ENCODE measurements around the gene DLGAP1. TPM values are rescaled to one million over a fixed set of nuclear protein-coding genes. Genes with fewer than 3 reads are reported as not detected.

Gene DLGAP1
- total RNA-seq, 1 experiment from 2014 or later, result not detected

- Mint-ChIP-seq H3K9me3 (ENCODE audit: unreplicated experiment) (peaks cover 7% of the 10 kb centered on the region), H3K27ac (ENCODE audit: low read depth, unreplicated experiment) (no peak overlapping the region), H3K4me1 (ENCODE audit: insufficient read depth, unreplicated experiment) (no peaks in the 10 kb centered on the region), H3K36me3 (ENCODE audit: insufficient read depth, unreplicated experiment) (no peaks in the 10 kb centered on the region), H3K27me3 (ENCODE audit: insufficient read depth, unreplicated experiment) (no peaks in the 10 kb centered on the region), H3K4me3 (ENCODE audit: unreplicated experiment) (no peak overlapping the region)
- DNase-seq (ENCODE audit: unreplicated experiment), result no peak
- POLR2A ChIA-PET, result interaction anchor here (0.7 kb wide), 1 partner anchor 395 kb away, joined by 3 read pairs; no protein-coding TSS in a partner anchor
- intact Hi-C loops (cut with micrococcal nuclease), result no loop called here
- CTCF ChIA-PET, result interaction anchor here (1.0 kb wide), 1 partner anchor 338 kb away, joined by 3 read pairs; no protein-coding TSS in a partner anchor
- no TSS peak for BruUV-seq (replicated peaks)
- TF ChIP-seq, protein P1, sequence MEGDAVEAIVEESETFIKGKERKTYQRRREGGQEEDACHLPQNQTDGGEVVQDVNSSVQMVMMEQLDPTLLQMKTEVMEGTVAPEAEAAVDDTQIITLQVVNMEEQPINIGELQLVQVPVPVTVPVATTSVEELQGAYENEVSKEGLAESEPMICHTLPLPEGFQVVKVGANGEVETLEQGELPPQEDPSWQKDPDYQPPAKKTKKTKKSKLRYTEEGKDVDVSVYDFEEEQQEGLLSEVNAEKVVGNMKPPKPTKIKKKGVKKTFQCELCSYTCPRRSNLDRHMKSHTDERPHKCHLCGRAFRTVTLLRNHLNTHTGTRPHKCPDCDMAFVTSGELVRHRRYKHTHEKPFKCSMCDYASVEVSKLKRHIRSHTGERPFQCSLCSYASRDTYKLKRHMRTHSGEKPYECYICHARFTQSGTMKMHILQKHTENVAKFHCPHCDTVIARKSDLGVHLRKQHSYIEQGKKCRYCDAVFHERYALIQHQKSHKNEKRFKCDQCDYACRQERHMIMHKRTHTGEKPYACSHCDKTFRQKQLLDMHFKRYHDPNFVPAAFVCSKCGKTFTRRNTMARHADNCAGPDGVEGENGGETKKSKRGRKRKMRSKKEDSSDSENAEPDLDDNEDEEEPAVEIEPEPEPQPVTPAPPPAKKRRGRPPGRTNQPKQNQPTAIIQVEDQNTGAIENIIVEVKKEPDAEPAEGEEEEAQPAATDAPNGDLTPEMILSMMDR (IDR thresholded peaks at IDR 0.05; ENCODE audit: unreplicated experiment), result no peak
These were observed 10.8 kb downstream of the DLGAP1 start for GRCh38 chr18:4444306-4444705.

GRCh38 chr18:4441098-4441497 lies 14.0 kb downstream of the DLGAP1 start:
- no peak overlapping the region for H3K27ac Mint-ChIP-seq (ENCODE audit: low read depth, unreplicated experiment)
- POLR2A ChIA-PET, result interaction anchor here (0.6 to 0.8 kb wide), 2 partner anchors 29 to 135 kb away, joined by 3 read pairs; no protein-coding TSS in a partner anchor
- DNase-seq (ENCODE audit: unreplicated experiment), result no peak
- no peaks in the 10 kb centered on the region for H3K27me3 Mint-ChIP-seq (ENCODE audit: insufficient read depth, unreplicated experiment)
- no peak overlapping the region for H3K4me3 Mint-ChIP-seq (ENCODE audit: unreplicated experiment)
- H3K9me3 Mint-ChIP-seq (ENCODE audit: unreplicated experiment), result no peaks in the 10 kb centered on the region
- no peaks in the 10 kb centered on the region for H3K36me3 Mint-ChIP-seq (ENCODE audit: insufficient read depth, unreplicated experiment)
- TF ChIP-seq, protein P1 (IDR thresholded peaks at IDR 0.05; ENCODE audit: unreplicated experiment), result no peak
- intact Hi-C loops (cut with micrococcal nuclease), result no loop called here
- no TSS peak for BruUV-seq (replicated peaks)
- no peaks in the 10 kb centered on the region for H3K4me1 Mint-ChIP-seq (ENCODE audit: insufficient read depth, unreplicated experiment)
- CTCF ChIA-PET, result no interaction called here

GRCh38 chr18:4438938-4439337 lies 16.2 kb downstream of the DLGAP1 start:
- intact Hi-C loops (cut with micrococcal nuclease), result no loop called here
- Mint-ChIP-seq H3K27ac (ENCODE audit: low read depth, unreplicated experiment) (no peak overlapping the region), H3K27me3 (ENCODE audit: insufficient read depth, unreplicated experiment) (no peaks in the 10 kb centered on the region), H3K4me1 (ENCODE audit: insufficient read depth, unreplicated experiment) (no peaks in the 10 kb centered on the region), H3K36me3 (ENCODE audit: insufficient read depth, unreplicated experiment) (no peaks in the 10 kb centered on the region), H3K4me3 (ENCODE audit: unreplicated experiment) (no peak overlapping the region), H3K9me3 (ENCODE audit: unreplicated experiment) (no peaks in the 10 kb centered on the region)
- ChIA-PET CTCF (no interaction called here), POLR2A (no interaction called here)
- DNase-seq (ENCODE audit: unreplicated experiment), result no peak
- BruUV-seq (replicated peaks), result no TSS peak
- TF ChIP-seq, protein P1 (IDR thresholded peaks at IDR 0.05; ENCODE audit: unreplicated experiment), result no peak

- TF ChIP-seq, protein P1 (IDR thresholded peaks at IDR 0.05; ENCODE audit: unreplicated experiment), result no peak
- no peaks in the 10 kb centered on the region for H3K27me3 Mint-ChIP-seq (ENCODE audit: insufficient read depth, unreplicated experiment)
- no peak for DNase-seq (ENCODE audit: unreplicated experiment)
- no peaks in the 10 kb centered on the region for H3K36me3 Mint-ChIP-seq (ENCODE audit: insufficient read depth, unreplicated experiment)
- peaks cover 8% of the 10 kb centered on the region for H3K9me3 Mint-ChIP-seq (ENCODE audit: unreplicated experiment)
- no peak overlapping the region for H3K27ac Mint-ChIP-seq (ENCODE audit: low read depth, unreplicated experiment)
- no peaks in the 10 kb centered on the region for H3K4me1 Mint-ChIP-seq (ENCODE audit: insufficient read depth, unreplicated experiment)
- no peak overlapping the region for H3K4me3 Mint-ChIP-seq (ENCODE audit: unreplicated experiment)
- ChIA-PET CTCF (no interaction called here), POLR2A (interaction anchor here (0.7 kb wide), 1 partner anchor 12 kb away, joined by 3 read pairs; no protein-coding TSS in a partner anchor)
- BruUV-seq (replicated peaks), result no TSS peak
- intact Hi-C loops (cut with micrococcal nuclease), result no loop called here
These were observed 21.4 kb downstream of the DLGAP1 start for GRCh38 chr18:4433717-4434116.
